ENCODE data around the gene GNAO1. TPM values are rescaled to one million over a fixed set of nuclear protein-coding genes. Genes with fewer than 3 reads are reported as not detected.

The GNAO1 gene
- total RNA-seq, 1 donor, result not detected

GRCh38 chr16:56320056-56320455 lies 128.8 kb downstream of the GNAO1 start:
- Histone ChIP-seq H3K4me3 (ENCODE audit: insufficient read depth, low read length) (no peak overlapping the region), H3K4me1 (ENCODE audit: insufficient read depth, low read length) (no peaks in the 10 kb centered on the region), H3K36me3 (ENCODE audit: insufficient read depth, low read length) (no peaks in the 10 kb centered on the region), H3K4me2 (ENCODE audit: insufficient read depth, low read length) (no peak overlapping the region), H3K79me2 (ENCODE audit: insufficient read depth, low read length) (no peaks in the 10 kb centered on the region), H2AFZ (ENCODE audit: low read length) (no peak overlapping the region), H3K9me3 (ENCODE audit: low read depth, low read length) (no peaks in the 10 kb centered on the region), H3K27ac (ENCODE audit: low read depth, low read length) (no peak overlapping the region), H4K20me1 (ENCODE audit: insufficient read depth, low read length) (no peaks in the 10 kb centered on the region), H3K27me3 (ENCODE audit: insufficient read depth, low read length) (no peaks in the 10 kb centered on the region)
- TF ChIP-seq CTCF (IDR thresholded peaks at IDR 0.05; ENCODE audit: extremely low read depth, low read depth, low read length), result no peak
- peak; percentile 86 for DNase-seq (ENCODE audit: insufficient read length, low spot score, missing footprints)

GRCh38 chr16:56320811-56321558 lies 129.7 kb downstream of the GNAO1 start:
- Histone ChIP-seq H3K4me3 (ENCODE audit: insufficient read depth, low read length) (no peak overlapping the region), H3K79me2 (ENCODE audit: insufficient read depth, low read length) (no peaks in the 10 kb centered on the region), H2AFZ (ENCODE audit: low read length) (no peak overlapping the region), H3K27ac (ENCODE audit: low read depth, low read length) (no peak overlapping the region), H3K27me3 (ENCODE audit: insufficient read depth, low read length) (no peaks in the 10 kb centered on the region), H3K36me3 (ENCODE audit: insufficient read depth, low read length) (no peaks in the 10 kb centered on the region), H4K20me1 (ENCODE audit: insufficient read depth, low read length) (no peaks in the 10 kb centered on the region), H3K9me3 (ENCODE audit: low read depth, low read length) (no peaks in the 10 kb centered on the region), H3K4me1 (ENCODE audit: insufficient read depth, low read length) (no peaks in the 10 kb centered on the region), H3K4me2 (ENCODE audit: insufficient read depth, low read length) (no peak overlapping the region)
- no peak for DNase-seq (ENCODE audit: insufficient read length, low spot score, missing footprints)
- no peak for TF ChIP-seq CTCF (IDR thresholded peaks at IDR 0.05; ENCODE audit: extremely low read depth, low read depth, low read length)

- Histone ChIP-seq H3K9me3 (ENCODE audit: low read depth, low read length) (no peaks in the 10 kb centered on the region), H3K27me3 (ENCODE audit: insufficient read depth, low read length) (no peaks in the 10 kb centered on the region), H3K79me2 (ENCODE audit: insufficient read depth, low read length) (no peaks in the 10 kb centered on the region), H3K4me2 (ENCODE audit: insufficient read depth, low read length) (no peak overlapping the region), H4K20me1 (ENCODE audit: insufficient read depth, low read length) (no peaks in the 10 kb centered on the region), H3K36me3 (ENCODE audit: insufficient read depth, low read length) (no peaks in the 10 kb centered on the region), H3K4me1 (ENCODE audit: insufficient read depth, low read length) (no peaks in the 10 kb centered on the region), H3K27ac (ENCODE audit: low read depth, low read length) (no peak overlapping the region), H3K4me3 (ENCODE audit: insufficient read depth, low read length) (no peak overlapping the region), H2AFZ (ENCODE audit: low read length) (no peak overlapping the region)
- no peak for DNase-seq (ENCODE audit: insufficient read length, low spot score, missing footprints)
- no peak for TF ChIP-seq CTCF (IDR thresholded peaks at IDR 0.05; ENCODE audit: extremely low read depth, low read depth, low read length)
Measured at GRCh38 chr16:56321571-56321970, 130.3 kb downstream of the GNAO1 start.

- TF ChIP-seq CTCF (IDR thresholded peaks at IDR 0.05; ENCODE audit: extremely low read depth, low read depth, low read length), result no peak
- H2AFZ ChIP-seq (ENCODE audit: low read length), result no peak overlapping the region
- H3K4me1 ChIP-seq (ENCODE audit: insufficient read depth, low read length), result no peaks in the 10 kb centered on the region
- no peaks in the 10 kb centered on the region for H3K36me3 ChIP-seq (ENCODE audit: insufficient read depth, low read length)
- no peak for DNase-seq (ENCODE audit: insufficient read length, low spot score, missing footprints)
- no peak overlapping the region for H3K27ac ChIP-seq (ENCODE audit: low read depth, low read length)
- no peak overlapping the region for H3K4me3 ChIP-seq (ENCODE audit: insufficient read depth, low read length)
- H3K9me3 ChIP-seq (ENCODE audit: low read depth, low read length), result no peaks in the 10 kb centered on the region
- no peak overlapping the region for H3K4me2 ChIP-seq (ENCODE audit: insufficient read depth, low read length)
- no peaks in the 10 kb centered on the region for H3K27me3 ChIP-seq (ENCODE audit: insufficient read depth, low read length)
- no peaks in the 10 kb centered on the region for H3K79me2 ChIP-seq (ENCODE audit: insufficient read depth, low read length)
- H4K20me1 ChIP-seq (ENCODE audit: insufficient read depth, low read length), result no peaks in the 10 kb centered on the region
Measured at GRCh38 chr16:56324406-56324805, 133.1 kb downstream of the GNAO1 start.

Data from osteoblast (primary cell).